ENCODE results near the gene DENND4A. TPM values are rescaled to one million over a fixed set of nuclear protein-coding genes. Genes with fewer than 3 reads are reported as not detected.

The DENND4A gene
- total and polyA plus RNA-seq, 2 of the 4 experiments (the other 2 are of a cell fraction), result 4.1 to 17.7 TPM

DNA sequence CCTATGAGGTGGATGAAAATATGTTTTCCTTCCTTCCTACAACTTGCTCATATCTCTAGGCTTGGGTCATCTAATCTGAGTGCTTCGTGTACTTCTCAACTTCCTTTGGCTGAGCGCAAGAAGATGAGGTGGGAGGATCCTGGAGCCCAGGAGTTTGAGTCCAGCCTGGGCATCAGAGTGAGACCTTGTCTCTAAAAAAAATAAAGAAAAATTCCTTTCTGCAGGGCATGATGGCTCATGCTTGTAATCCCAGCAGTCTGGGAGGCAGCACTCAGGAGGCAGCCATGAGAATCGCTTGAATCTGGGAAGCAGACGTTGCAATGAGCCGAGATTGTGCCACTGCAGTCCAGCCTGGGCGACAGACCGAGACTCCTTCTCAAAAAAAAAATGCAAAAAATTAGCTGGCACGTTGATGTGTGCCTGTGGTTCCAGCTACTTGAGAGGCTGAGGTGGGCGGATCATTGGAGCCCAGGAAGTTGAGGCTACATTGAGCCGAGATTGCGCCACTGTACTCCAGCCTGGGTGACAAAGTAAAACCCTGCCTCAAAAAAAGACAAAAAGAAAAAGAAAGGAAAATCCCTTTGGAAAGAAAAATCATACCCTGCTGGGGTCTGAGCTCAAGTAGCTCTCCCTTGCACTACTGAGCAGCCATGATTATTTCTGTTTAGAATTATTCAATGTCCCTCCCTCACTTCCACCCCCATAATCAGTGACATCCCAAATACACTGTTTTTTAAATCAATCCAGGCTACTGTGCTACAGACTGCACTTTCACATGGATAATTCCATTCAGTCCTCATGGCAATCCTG is 49.2 kb upstream of the DENND4A start:
- H3K23ac ChIP-seq (ENCODE audit: low read depth, low read length), result no peak overlapping the region
- no peaks in the 10 kb centered on the region for H3K36me3 ChIP-seq (ENCODE audit: control insufficient read depth, insufficient read depth, low read length)
- no peaks in the 10 kb centered on the region for H4K20me1 ChIP-seq (ENCODE audit: insufficient read depth, low read length)
- ChIA-PET CTCF (interaction anchor here (0.8 to 1.1 kb wide), 2 partner anchors 9 to 21 kb away, joined by 3 read pairs; no protein-coding TSS in a partner anchor), POLR2A (ENCODE audit: unreplicated experiment) (no interaction called here)
- peak; percentile 70 for ATAC-seq (ENCODE audit: low read depth)
- H2AK9ac ChIP-seq (replicated peaks; ENCODE audit: low read depth, low read length, poor library complexity), result no peak overlapping the region
- H3K27me3 ChIP-seq (ENCODE audit: control insufficient read depth, insufficient read depth, low read length), result no peaks in the 10 kb centered on the region
- H2BK15ac ChIP-seq (ENCODE audit: low read depth, low read length), result no peak overlapping the region
- in situ Hi-C loops (cut with MboI; ENCODE audit: low sequenced_read_pairs) (no loop called here), intact Hi-C loops (cut with micrococcal nuclease) (loop anchor here (10.0 kb wide), 1 partner anchor 87 kb away; no protein-coding TSS in a partner anchor), dilution Hi-C loops (cut with HindIII; ENCODE audit: low sequenced_read_pairs, unreplicated experiment) (no loop called here)
- H4K5ac ChIP-seq (ENCODE audit: low read depth, low read length), result no peak overlapping the region
- H3K4me3 ChIP-seq (ENCODE audit: insufficient read depth, low read depth, low read length), result no peak overlapping the region
- no peak overlapping the region for H3K27ac ChIP-seq (ENCODE audit: insufficient read depth, low read length)
- no peaks in the 10 kb centered on the region for H3K9me1 ChIP-seq (ENCODE audit: insufficient read depth, low read length)
- no peak overlapping the region for H3K56ac ChIP-seq (ENCODE audit: extremely low read depth, insufficient read depth, low read length)
- H3K4ac ChIP-seq (ENCODE audit: low read depth, low read length), result no peak overlapping the region
- H3K9ac ChIP-seq (ENCODE audit: low read depth, low read length), result no peak overlapping the region
- H2BK5ac ChIP-seq (ENCODE audit: low read depth, low read length, poor library complexity, severe bottlenecking), result no peak overlapping the region
- H2BK120ac ChIP-seq (ENCODE audit: low read depth, low read length), result no peak overlapping the region
- H2AK5ac ChIP-seq (ENCODE audit: low read depth, low read length), result no peak overlapping the region
- H4K8ac ChIP-seq (ENCODE audit: low read depth in 2 of 2, low read length in 2 of 2), result no peak overlapping the region
- H3K4me1 ChIP-seq (ENCODE audit: control insufficient read depth, insufficient read depth, low read length), result peaks cover 2% of the 10 kb centered on the region; the same call in 1 of the 2 replicates
- H2AFZ ChIP-seq (replicated peaks; ENCODE audit: low read length, poor library complexity), result peak overlapping the region; percentile 9
- H2BK20ac ChIP-seq (ENCODE audit: low read depth, low read length), result no peak overlapping the region
- WGBS, 2 experiments (ENCODE audit: extremely low coverage in 2 of 2, insufficient read length in 1 of 2), result 42% methylated on average over 8 of the region's 11 CpGs; no CpG with 5 or more reads in 1 of the 2 experiments
- peak; percentile 40; the same call in 1 of the 2 replicates for TF ChIP-seq CEBPB (IDR thresholded peaks at IDR 0.05; ENCODE audit: low read depth, low read length)
- TF ChIP-seq, protein P1, sequence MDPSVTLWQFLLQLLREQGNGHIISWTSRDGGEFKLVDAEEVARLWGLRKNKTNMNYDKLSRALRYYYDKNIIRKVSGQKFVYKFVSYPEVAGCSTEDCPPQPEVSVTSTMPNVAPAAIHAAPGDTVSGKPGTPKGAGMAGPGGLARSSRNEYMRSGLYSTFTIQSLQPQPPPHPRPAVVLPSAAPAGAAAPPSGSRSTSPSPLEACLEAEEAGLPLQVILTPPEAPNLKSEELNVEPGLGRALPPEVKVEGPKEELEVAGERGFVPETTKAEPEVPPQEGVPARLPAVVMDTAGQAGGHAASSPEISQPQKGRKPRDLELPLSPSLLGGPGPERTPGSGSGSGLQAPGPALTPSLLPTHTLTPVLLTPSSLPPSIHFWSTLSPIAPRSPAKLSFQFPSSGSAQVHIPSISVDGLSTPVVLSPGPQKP (IDR thresholded peaks at IDR 0.05; ENCODE audit: borderline replicate concordance, low read depth, low read length), result no peak
- BruUV-seq (replicated peaks), result no TSS peak
- H3K4me2 ChIP-seq (ENCODE audit: low read depth, low read length), result no peak overlapping the region
- no peaks in the 10 kb centered on the region for H3K79me1 ChIP-seq (ENCODE audit: low read depth in 1 of 2, low read length in 2 of 2)
- H3K18ac ChIP-seq (ENCODE audit: low read depth, low read length), result no peak overlapping the region
- H3K14ac ChIP-seq (replicated peaks; ENCODE audit: low read depth, low read length), result peak overlapping the region; percentile 59; the same call in 1 of the 2 replicates
- no peak overlapping the region for H4K91ac ChIP-seq (ENCODE audit: insufficient read depth, low read depth, low read length)
- peak; percentile 22 for DNase-seq
- no peaks in the 10 kb centered on the region for H3K9me3 ChIP-seq (ENCODE audit: control insufficient read depth, insufficient read depth, low read length)
